IMR-90 (cell line): Measurements from ENCODE around the gene ZNF433. TPM values are rescaled to one million over a fixed set of nuclear protein-coding genes. Genes with fewer than 3 reads are reported as not detected.

Experiments
- ATAC-seq: fragments of 200-7000 bp; cut with Tn5 transposase; 2 replicates; pipeline ENCODE4 v1.9.1; 2020; ENCODE audit warnings: low read depth, mild to moderate bottlenecking, moderate library complexity
- BruUV-seq: library from RNA; stranded (reverse); fragments of 400-500 nt; replicated peaks from 2 replicates; lab custom pipeline; 2021; lab: Mats Ljungman, UMichigan
- CTCF ChIA-PET: fragments of 300-600 bp; formaldehyde crosslinking; extraction: SDS; loops from one replicate; lab custom pipeline; 2021; ENCODE audit warnings: antibody characterized with exemption; lab: Yijun Ruan, JAX
- POLR2A ChIA-PET: fragments of 300-600 bp; sonication (Branson Sonifier 250); formaldehyde crosslinking; loops from one replicate; lab custom pipeline; 2022; ENCODE audit warnings: antibody characterized with exemption; ENCODE audit not compliant: unreplicated experiment; lab: Charles Lee
- DNase-seq: peaks from one replicate; pipeline ENCODE4 v3.0.0; 2013
- H2AFZ ChIP-seq: replicated peaks from 2 replicates; pipeline ENCODE3; 2013; ENCODE audit warnings: low read length, mild to moderate bottlenecking; ENCODE audit not compliant: poor library complexity
- H2AK5ac ChIP-seq: 2 replicates; pipeline ENCODE4 v1.6.1; 2013; ENCODE audit warnings: low read depth, low read length, inconsistent platforms
- H2AK9ac ChIP-seq: replicated peaks from 2 replicates; pipeline ENCODE3; 2013; ENCODE audit warnings: mild to moderate bottlenecking, low read depth, low read length, moderate library complexity; ENCODE audit not compliant: poor library complexity
- H2BK120ac ChIP-seq: 2 replicates; pipeline ENCODE4 v1.6.1; 2013; ENCODE audit warnings: low read depth, low read length, inconsistent platforms
- H2BK15ac ChIP-seq: 3 replicates; pipeline ENCODE4 v1.6.1; 2013; ENCODE audit warnings: low read depth, low read length, inconsistent platforms
- H2BK20ac ChIP-seq: 2 replicates; pipeline ENCODE4 v1.6.1; 2013; ENCODE audit warnings: low read depth, mild to moderate bottlenecking, inconsistent platforms, low read length, moderate library complexity
- H2BK5ac ChIP-seq: 2 replicates; pipeline ENCODE4 v1.6.1; 2013; ENCODE audit warnings: mild to moderate bottlenecking, low read depth, low read length, inconsistent platforms; ENCODE audit not compliant: poor library complexity, severe bottlenecking
- H3K14ac ChIP-seq: replicated peaks from 2 replicates; pipeline ENCODE4 v1.6.1; 2013; ENCODE audit warnings: low read depth, low read length, inconsistent platforms
- H3K18ac ChIP-seq: 2 replicates; pipeline ENCODE4 v1.6.1; 2013; ENCODE audit warnings: low read depth, low read length, control low read depth
- H3K23ac ChIP-seq: 2 replicates; pipeline ENCODE4 v1.6.1; 2013; ENCODE audit warnings: low read depth, low read length, inconsistent platforms
- H3K27ac ChIP-seq: 2 replicates; pipeline ENCODE4 v1.5.1; 2013; ENCODE audit warnings: mild to moderate bottlenecking, control low read depth, low read length; ENCODE audit not compliant: insufficient read depth
- H3K27me3 ChIP-seq: 2 replicates; pipeline ENCODE4 v1.6.1; 2013; ENCODE audit warnings: low read length; ENCODE audit not compliant: control insufficient read depth, insufficient read depth
- H3K36me3 ChIP-seq: 2 replicates; pipeline ENCODE4 v1.6.1; 2013; ENCODE audit warnings: low read length, mixed read lengths; ENCODE audit not compliant: control insufficient read depth, insufficient read depth
- H3K4ac ChIP-seq: 2 replicates; pipeline ENCODE4 v1.6.1; 2013; ENCODE audit warnings: low read depth, low read length, inconsistent platforms
- H3K4me1 ChIP-seq: 2 replicates; pipeline ENCODE4 v1.6.1; 2013; ENCODE audit warnings: low read length, mixed read lengths; ENCODE audit not compliant: control insufficient read depth, insufficient read depth
- H3K4me2 ChIP-seq: 2 replicates; pipeline ENCODE4 v1.6.1; 2013; ENCODE audit warnings: low read depth, mild to moderate bottlenecking, control low read depth, low read length, moderate library complexity
- H3K4me3 ChIP-seq: 2 replicates; pipeline ENCODE4 v1.5.1; 2013; ENCODE audit warnings: low read depth, mild to moderate bottlenecking, control low read depth, low read length, moderate library complexity; ENCODE audit not compliant: insufficient read depth
- H3K56ac ChIP-seq: 2 replicates; pipeline ENCODE4 v1.6.1; 2013; ENCODE audit warnings: low read length, inconsistent platforms; ENCODE audit not compliant: insufficient read depth; ENCODE audit errors: extremely low read depth
- H3K79me1 ChIP-seq, 2 experiments: 2 replicates each; pipeline ENCODE4 v1.6.1; 2013; ENCODE audit warnings: low read length in 2 of 2, inconsistent platforms in 1 of 2, low read depth in 1 of 2
- H3K9ac ChIP-seq: 2 replicates; pipeline ENCODE4 v1.6.1; 2013; ENCODE audit warnings: low read depth, low read length, control low read depth
- H3K9me1 ChIP-seq: 2 replicates; pipeline ENCODE4 v1.6.1; 2013; ENCODE audit warnings: low read length, inconsistent platforms; ENCODE audit not compliant: insufficient read depth
- H3K9me3 ChIP-seq: 2 replicates; pipeline ENCODE4 v1.6.1; 2013; ENCODE audit warnings: low read length; ENCODE audit not compliant: control insufficient read depth, insufficient read depth
- H4K20me1 ChIP-seq: 2 replicates; pipeline ENCODE4 v1.6.1; 2013; ENCODE audit warnings: low read length, inconsistent platforms; ENCODE audit not compliant: insufficient read depth
- H4K5ac ChIP-seq: 2 replicates; pipeline ENCODE4 v1.6.1; 2013; ENCODE audit warnings: mild to moderate bottlenecking, low read depth, low read length, control low read depth
- H4K8ac ChIP-seq, 2 experiments: 2 replicates each; pipeline ENCODE4 v1.6.1; 2013; ENCODE audit warnings: low read depth in 2 of 2, low read length in 2 of 2, control low read depth in 1 of 2, inconsistent platforms in 1 of 2
- H4K91ac ChIP-seq: 2 replicates; pipeline ENCODE4 v1.6.1; 2013; ENCODE audit warnings: low read depth, low read length, inconsistent platforms; ENCODE audit not compliant: insufficient read depth
- CEBPB ChIP-seq: IDR thresholded peaks from 2 replicates; pipeline ENCODE4 v1.6.1; 2012; ENCODE audit warnings: low read depth, low read length, improper control_type of control experiment
- RFX5 ChIP-seq: IDR thresholded peaks from 2 replicates; pipeline ENCODE4 v1.8.0; 2012; ENCODE audit warnings: low read depth, mild to moderate bottlenecking, low read length, moderate library complexity
- WGBS, 2 experiments: methylation state at CpG; one replicate each; pipeline versions ENCODE4 v1.1.5 to v1.1.7; 2013; ENCODE audit warnings: missing lambda C conversion rate in 2 of 2; ENCODE audit not compliant: insufficient read length in 1 of 2; ENCODE audit errors: extremely low coverage in 2 of 2; 5-methylcytosine and 5-hydroxymethylcytosine counted together
- dilution Hi-C: fragments of 300-500 bp; cut with HindIII; formaldehyde crosslinking; loops from one replicate; pipeline ENCODE4 v1.14.3; 2018; ENCODE audit warnings: low sequenced_read_pairs; ENCODE audit not compliant: unreplicated experiment
- in situ Hi-C: fragments of 300-500 bp; cut with MboI; formaldehyde crosslinking; loops from 3 replicates; pipeline ENCODE4 v1.14.3; 2019; ENCODE audit warnings: low sequenced_read_pairs, inconsistent platforms, mixed read lengths
- intact Hi-C: fragments of 100-400 bp; cut with micrococcal nuclease; formaldehyde crosslinking; loops from 2 replicates; pipeline ENCODE4 v1.10.0; 2022
- polyA plus RNA-seq, 3 experiments: library from polyadenylated mRNA; depleted of rRNA; stranded (reverse); fragments of >200 nt; gene quantifications; 2 replicates each; pipeline ENCODE4 v1.2.3, GENCODE V29; 2012; ENCODE audit warnings: low replicate concordance in 1 of 3
- total RNA-seq: library from RNA; depleted of rRNA; stranded (reverse); fragments of >200 nt; gene quantifications from 2 replicates; pipeline ENCODE4 v1.2.3, GENCODE V29; 2012

The ZNF433 gene
- total and polyA plus RNA-seq, 2 of the 4 experiments (the other 2 are of a cell fraction) = 3.5 to 11.1 TPM

GRCh38 chr19:11973019-11973810 is 62.3 kb downstream of the ZNF433 start:
- WGBS, 2 experiments = no CpG with 5 or more reads among the region's 5 CpGs
- in situ Hi-C loops = no loop called here

More at GRCh38 chr19:11973019-11973810, 62.3 kb downstream of the ZNF433 start:
- Histone ChIP-seq H2AK9ac (no peak overlapping the region), H4K20me1 (no peaks in the 10 kb centered on the region), H2BK20ac (no peak overlapping the region), H4K5ac (no peak overlapping the region), H3K18ac (no peak overlapping the region), H3K9me1 (no peaks in the 10 kb centered on the region), H3K27me3 (no peaks in the 10 kb centered on the region), H3K9me3 (peaks cover 20% of the 10 kb centered on the region), H3K27ac (no peak overlapping the region), H2BK120ac (no peak overlapping the region), H4K8ac (no peak overlapping the region), H3K4me2 (no peak overlapping the region), H3K4ac (no peak overlapping the region), H3K56ac (no peak overlapping the region), H2AFZ (no peak overlapping the region), H3K4me1 (no peaks in the 10 kb centered on the region), H2BK15ac (no peak overlapping the region), H3K14ac (no peak overlapping the region), H2BK5ac (no peak overlapping the region), H3K4me3 (no peak overlapping the region), H3K23ac (no peak overlapping the region), H4K91ac (no peak overlapping the region), H3K36me3 (peaks cover 4% of the 10 kb centered on the region; the same call in 1 of the 2 replicates), H3K9ac (no peak overlapping the region), H3K79me1 (no peaks in the 10 kb centered on the region), H2AK5ac (no peak overlapping the region)
- TF ChIP-seq CEBPB (no peak), RFX5 (peak; percentile 44; the same call in 1 of the 2 replicates)
- POLR2A ChIA-PET = no interaction called here
- CTCF ChIA-PET = no interaction called here
- no peak for ATAC-seq
- DNase-seq = no peak
- no TSS peak for BruUV-seq
- intact Hi-C loops = no loop called here
- dilution Hi-C loops = no loop called here
